CD4-positive, alpha-beta T cell treated with Interleukin-17A for 1 hour (primary cell): ENCODE measurements around the gene CREB3L1.
A peak's percentile ranks its signal among the peaks of the same experiment; 100 is the strongest.

Source experiments
- DNase-seq: peaks from one replicate; pipeline ENCODE4 v3.0.0-alpha.2; 2020

Gene CREB3L1

DNA sequence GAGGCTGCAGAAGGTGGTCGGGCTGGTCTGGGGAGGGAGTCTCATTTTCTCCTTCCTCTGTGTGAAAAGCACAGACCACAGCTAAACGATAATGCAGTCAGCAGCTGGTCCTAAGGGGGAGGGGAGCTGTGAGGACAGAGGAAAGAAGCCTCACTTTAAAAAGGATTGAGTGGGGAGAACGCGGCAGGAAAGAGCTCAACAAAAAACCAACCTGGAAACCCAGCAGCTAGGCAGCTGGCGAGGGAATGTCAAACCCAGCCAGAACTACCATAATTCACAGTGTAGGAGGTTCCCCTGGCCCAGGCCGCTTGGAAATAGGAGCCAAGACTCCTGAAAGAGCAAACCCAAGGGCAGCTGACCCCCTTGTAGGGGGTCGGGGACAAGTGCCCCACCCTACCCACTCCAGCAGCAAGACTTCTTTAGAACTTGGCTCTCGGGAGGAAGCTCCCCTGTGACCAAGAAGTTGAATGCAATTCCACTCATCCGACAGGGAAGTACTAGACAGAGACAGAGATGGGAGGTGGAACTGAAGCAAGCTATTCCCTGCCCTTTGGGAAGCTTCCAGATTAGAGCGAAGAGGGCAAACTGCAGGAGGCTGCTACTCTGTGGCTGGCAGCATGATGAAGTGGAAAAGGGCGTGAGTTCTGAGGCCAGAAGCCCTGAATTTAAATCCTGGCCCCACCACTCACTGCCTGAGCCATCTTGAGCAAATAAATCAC is 53.3 kb downstream of the CREB3L1 start:
- no peak for DNase-seq

DNA sequence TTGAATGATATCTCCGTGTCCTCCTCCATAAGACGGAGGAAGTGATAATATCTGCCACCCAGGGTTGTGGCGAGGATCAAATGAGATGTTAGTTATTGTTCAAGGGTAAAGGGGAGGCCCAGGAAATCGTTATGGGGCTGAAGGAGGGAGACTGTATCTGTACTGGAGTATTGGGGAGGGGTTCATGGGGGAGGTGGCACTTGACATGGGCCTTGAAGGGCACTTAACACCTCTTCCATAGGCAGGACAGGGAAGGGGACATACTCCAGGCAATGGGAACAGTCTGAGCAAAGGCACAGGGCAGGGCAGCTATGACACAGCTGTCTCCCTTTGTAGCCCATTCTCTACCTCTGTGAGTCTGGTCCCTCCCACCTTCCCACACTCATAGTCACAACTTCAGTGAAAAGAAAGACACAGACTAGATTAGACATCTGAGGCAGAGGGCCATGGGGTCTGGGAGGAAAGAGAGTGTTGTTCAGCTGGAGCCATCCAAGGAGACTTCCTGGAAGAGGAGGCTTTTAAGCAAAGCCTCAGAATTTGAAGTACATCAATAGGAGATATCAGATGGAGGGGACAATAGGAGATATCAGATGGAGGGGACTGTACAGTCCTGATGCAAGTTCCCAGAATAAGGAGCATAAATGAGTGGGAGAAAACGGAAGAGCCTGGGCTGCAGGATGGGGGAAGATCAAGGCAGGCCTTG is 54.0 kb downstream of the CREB3L1 start:
- peak; percentile 65 for DNase-seq

GRCh38 chr11:46332093-46332567 is 54.7 kb downstream of the CREB3L1 start:
- DNase-seq = no peak

- peak; percentile 21 for DNase-seq
Measured at GRCh38 chr11:46332568-46333393, 55.3 kb downstream of the CREB3L1 start.

GRCh38 chr11:46333394-46333947 is 56.0 kb downstream of the CREB3L1 start:
- peak; percentile 25 for DNase-seq

DNA sequence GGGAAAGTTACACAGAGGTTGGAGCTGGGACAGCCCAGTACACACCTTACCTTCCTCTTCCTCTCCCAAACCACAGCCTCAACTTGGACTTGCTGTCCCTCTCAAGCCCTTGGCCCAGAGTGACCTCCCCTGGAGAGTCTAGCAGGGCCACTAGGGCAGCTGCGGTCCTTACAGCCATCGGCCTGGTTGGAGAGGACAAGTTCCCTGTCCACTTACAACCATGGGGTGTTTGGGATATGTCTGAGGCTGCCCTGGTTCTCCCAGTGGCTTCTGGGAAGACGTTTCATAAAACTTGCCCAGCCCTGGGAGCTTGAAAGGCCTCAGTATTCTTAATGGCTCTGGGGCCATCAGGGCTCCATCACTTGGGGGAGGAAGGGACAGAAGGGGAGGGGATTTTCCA is 56.7 kb downstream of the CREB3L1 start:
- DNase-seq = no peak

DNA sequence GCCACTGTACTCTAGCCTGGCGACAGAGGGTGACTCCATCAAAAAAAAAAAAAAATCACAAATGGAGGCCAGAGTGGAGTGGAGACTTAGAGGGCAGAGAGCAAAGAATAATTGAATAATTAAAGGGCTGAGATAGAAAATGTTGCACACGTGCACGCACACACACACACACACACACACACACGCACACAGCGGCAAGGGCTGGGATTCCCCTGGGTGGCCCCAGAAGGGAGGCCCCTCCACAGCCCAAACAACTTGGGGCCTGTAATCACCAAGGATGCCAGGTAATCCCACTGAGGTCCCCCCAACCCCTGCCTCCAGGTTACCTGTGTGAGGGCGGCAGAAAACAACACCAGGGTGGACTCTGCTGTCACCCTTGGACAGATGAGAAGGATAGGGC is 57.8 kb downstream of the CREB3L1 start:
- no peak for DNase-seq

GRCh38 chr11:46335890-46336562 is 58.6 kb downstream of the CREB3L1 start:
- no peak for DNase-seq

DNA sequence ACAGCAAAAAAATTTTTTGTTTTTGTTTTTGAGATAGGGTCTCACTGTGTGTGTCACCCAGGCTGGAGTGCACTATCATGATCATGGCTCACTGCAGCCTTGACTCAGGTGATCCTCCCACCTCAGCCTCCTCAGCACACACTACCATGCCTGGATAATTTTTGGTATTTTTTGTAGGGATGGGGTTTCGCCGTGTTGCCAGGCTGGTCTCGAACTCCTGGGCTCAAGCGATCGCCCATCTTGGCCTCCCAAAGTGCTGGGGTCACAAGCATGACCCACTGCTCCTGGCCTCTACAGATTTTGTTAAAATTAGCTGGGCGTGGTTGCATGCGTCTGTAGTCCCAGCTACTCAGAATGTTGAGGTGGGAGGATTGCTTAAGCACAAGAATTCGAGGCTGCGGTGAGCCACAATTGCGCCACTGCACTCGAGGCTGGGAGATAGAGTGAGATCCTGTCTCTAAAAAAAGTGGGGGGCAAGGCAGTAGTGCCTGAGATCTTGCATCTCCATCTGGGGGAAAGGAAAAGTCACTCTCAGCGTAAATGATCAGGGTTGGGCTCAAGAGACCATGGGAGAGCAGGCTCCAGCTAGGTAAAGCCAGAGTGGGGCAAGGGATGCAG is 59.2 kb downstream of the CREB3L1 start:
- DNase-seq = no peak

DNA sequence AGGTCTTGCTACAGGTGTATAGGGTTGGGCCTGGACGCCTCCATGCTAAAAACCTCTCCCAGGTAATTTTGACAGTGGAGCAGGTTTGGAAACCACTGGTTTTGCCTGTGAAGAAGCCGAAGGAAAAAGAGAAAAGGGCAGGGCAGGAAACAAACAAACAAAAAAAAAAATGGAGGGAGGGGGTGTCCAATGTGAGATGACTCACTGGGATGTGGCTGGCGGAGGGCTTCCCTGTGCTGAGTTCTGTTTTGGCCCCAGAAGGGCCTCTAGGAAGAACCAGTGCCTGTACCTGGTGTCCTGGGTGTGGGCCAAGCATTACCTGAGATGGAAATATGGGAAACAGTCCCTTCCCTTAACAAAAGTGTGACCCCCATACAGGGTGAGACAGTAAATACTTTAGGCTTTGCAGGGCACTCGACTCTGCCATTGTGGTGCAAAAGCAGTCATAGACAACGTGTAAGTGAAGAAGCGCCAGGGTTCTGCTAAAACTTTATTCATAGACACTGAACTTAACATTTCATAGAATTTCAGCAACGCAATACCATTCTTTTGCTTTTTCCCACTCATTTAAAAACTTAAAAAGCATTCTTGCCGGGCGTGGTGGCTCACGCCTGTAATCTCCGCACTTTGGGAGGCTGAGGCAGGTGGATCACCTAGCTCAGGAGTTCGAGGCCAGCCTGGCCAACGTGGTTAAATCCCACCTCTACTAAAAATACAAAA is 60.3 kb downstream of the CREB3L1 start:
- DNase-seq = no peak

- no peak for DNase-seq
Measured at GRCh38 chr11:46338636-46338987, 61.1 kb downstream of the CREB3L1 start.

GRCh38 chr11:46338988-46339666 is 61.7 kb downstream of the CREB3L1 start:
- no peak for DNase-seq

DNA sequence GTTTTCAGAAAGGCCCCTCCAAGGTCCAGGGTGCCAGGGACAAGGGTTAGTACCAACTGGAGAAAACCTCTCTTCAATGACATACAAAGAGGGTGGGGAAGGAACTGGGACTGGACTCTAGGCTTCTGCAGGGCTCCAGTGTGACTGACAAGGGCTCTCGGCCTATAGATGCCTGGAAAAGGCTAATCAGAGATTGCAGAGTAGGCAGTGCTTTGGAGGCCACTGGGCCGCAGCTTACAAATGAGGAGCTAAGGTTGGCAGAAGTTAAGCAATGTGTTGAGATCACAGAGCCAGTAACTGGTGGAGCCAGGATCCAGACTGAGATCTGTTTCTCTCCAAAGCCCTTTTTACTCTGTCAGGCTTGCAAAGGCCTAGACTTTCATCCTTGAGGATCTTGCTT is 62.4 kb downstream of the CREB3L1 start:
- no peak for DNase-seq

DNA sequence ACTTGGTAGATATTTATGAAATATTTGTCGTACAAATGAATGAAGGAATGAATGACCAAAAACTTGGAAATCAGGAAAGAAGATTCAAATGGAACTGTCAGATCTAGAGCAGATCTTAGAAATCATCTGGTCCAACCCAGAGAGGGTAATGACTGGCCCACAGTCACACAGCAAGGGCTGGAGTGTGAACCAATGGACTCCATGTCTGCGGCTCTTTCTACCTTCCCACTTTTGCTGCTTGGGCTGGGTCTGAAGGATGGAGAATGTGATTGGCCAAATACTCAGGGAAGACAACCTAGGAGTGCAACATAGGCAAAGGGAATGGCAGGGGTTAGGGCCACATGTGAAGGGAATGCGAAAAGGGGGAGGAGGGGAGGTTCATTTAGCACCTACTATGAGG is 64.0 kb downstream of the CREB3L1 start:
- DNase-seq = no peak

DNA sequence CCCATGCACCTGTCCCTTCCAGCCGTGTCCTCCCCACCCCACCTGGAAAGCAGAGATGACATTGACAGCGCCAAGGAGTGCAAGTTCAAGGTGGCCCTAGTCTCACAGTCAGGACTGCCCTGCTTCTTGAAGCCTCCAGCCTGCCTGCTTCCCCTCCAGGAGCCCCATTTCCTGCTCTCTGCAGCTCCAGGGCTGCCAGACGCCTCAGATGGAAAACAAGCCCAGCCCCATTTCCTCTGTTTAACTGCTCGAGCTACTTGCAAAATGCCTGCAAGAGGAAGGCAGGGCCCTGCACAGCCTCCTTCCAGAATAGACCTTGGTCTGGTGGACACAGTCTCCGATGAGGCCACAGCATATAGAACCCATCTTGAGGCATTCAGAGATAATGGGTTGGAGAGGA is 64.8 kb downstream of the CREB3L1 start:
- DNase-seq = peak; percentile 14

- no peak for DNase-seq
Measured at GRCh38 chr11:46343520-46343919, 66.1 kb downstream of the CREB3L1 start.

DNA sequence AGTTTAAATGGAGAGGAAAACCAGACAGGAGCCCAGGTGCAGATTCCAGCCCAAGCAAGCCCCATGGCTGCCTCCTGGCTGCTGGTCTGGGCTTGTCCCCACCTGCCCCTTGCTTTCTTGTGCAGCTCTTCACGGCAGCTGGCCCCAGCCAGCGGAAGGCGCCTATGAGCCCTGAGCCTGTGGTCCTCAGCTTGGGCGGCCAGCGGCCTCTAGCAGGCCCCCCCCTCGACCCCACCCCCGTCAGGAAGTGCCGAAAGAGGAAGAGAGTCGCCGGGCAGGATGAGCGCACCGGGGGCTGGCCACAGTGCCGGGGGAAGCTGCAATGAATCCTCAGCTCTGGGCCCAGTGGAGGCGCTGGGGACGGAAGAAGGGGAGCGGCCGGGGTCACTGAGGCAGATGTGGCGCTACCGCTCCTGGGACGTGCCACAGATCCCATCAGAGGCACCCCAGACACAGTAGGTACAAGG is 67.7 kb downstream of the CREB3L1 start:
- no peak for DNase-seq

DNA sequence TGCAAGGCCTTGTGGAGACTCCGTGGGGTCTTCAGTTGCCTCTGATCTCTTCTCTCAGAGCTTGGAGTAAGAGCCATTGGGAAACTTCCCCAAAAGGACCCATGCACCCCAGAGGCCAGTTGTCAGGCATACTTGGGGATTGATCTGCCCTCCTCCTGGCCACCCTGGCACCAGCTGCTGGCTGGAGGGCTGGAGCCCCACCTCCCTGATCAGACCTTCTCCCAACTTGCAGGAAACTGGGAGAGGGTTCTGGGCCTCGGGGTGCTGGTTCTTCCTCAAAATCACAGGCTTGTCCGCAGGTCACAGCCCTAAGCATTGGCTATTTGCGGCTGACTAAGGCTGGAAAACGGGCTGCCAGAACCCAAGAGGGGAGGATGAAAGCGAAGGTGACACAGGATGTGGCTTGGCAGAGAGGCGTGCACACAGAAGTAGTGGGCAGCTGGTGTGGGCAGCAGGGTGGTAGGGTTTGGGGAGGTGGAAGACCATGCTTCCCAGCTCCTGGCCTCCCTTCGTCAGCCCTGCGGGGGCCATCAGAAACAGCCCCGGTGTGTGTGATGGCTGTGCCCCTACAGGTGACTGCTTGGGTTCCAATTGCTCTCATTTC is 68.5 kb downstream of the CREB3L1 start:
- DNase-seq = no peak

- DNase-seq = peak; percentile 92
Measured at GRCh38 chr11:46346886-46347636, 69.6 kb downstream of the CREB3L1 start, which contains the start of gene DGKZ. DGKZ (plus strand) TSS chr11:46347463; CDS start chr11:46347660, 197 bp downstream.
